Renal cortical epithelial cell (primary cell): ENCODE results near the gene SNAPC1. TPM values are rescaled to one million over a fixed set of nuclear protein-coding genes. Genes with fewer than 3 reads are reported as not detected.

Source experiments
- DNase-seq: peaks from one replicate; pipeline ENCODE4 v3.0.0-alpha.2; 2011; ENCODE audit warnings: low read depth
- total RNA-seq: library from RNA; depleted of rRNA; stranded (reverse); fragments of >200 nt; gene quantifications from 2 replicates; pipeline ENCODE4 v1.2.3, GENCODE V29; 2014

The SNAPC1 gene
- total RNA-seq, 1 donor from 2014 or later = 38.6 TPM

- no peak for DNase-seq
Observed at GRCh38 chr14:61811882-61812346, 49.7 kb downstream of the SNAPC1 start.

GRCh38 chr14:61812347-61813095, 50.3 kb downstream of the SNAPC1 start, which contains the start of gene SYT16:
Gene SYT16, plus strand, starts transcription at chr14:61812703.
- DNase-seq = no peak

GRCh38 chr14:61813096-61813606, 50.9 kb downstream of the SNAPC1 start:
- DNase-seq = no peak

- DNase-seq = no peak
Observed at GRCh38 chr14:61822458-61822857, 60.2 kb downstream of the SNAPC1 start.

GRCh38 chr14:61832783-61833182, 70.6 kb downstream of the SNAPC1 start:
- no peak for DNase-seq

GRCh38 chr14:61836184-61836583, 74.0 kb downstream of the SNAPC1 start:
- no peak for DNase-seq

GRCh38 chr14:61836807-61837206, 74.6 kb downstream of the SNAPC1 start:
- no peak for DNase-seq

- DNase-seq = peak; percentile 72
Observed at GRCh38 chr14:61837336-61838229, 75.4 kb downstream of the SNAPC1 start.

GRCh38 chr14:61838661-61839245, 76.5 kb downstream of the SNAPC1 start:
- peak; percentile 18 for DNase-seq

- no peak for DNase-seq
Observed at GRCh38 chr14:61839507-61839906, 77.3 kb downstream of the SNAPC1 start.

GRCh38 chr14:61841145-61841544, 78.9 kb downstream of the SNAPC1 start:
- DNase-seq = no peak

Other genes starting within 250 kb of the SNAPC1 start
- 443 and 1,090 TPM in 2 replicates for gene HIF1A, start 66.9 kb upstream of the SNAPC1 start, total RNA-seq
- 9.9 and 26.0 TPM in 2 replicates for gene SYT16, start 50.3 kb downstream of the SNAPC1 start, total RNA-seq